Astrocyte of the spinal cord (primary cell): ENCODE measurements around the gene PLD4.

Experiments
- DNase-seq: peaks from one replicate; pipeline ENCODE4 v3.0.0; 2011; ENCODE audit warnings: low read depth, low spot score
- H3K4me3 ChIP-seq: 2 replicates; pipeline ENCODE4 v1.5.1; 2011; ENCODE audit warnings: low read depth, mild to moderate bottlenecking, low read length, moderate library complexity
- CTCF ChIP-seq: IDR thresholded peaks from 2 replicates; pipeline ENCODE4 v1.5.1; 2012; ENCODE audit warnings: low read depth, mild to moderate bottlenecking, low read length, inconsistent platforms
- in situ Hi-C: cut with HindIII; loops from 2 replicates; pipeline ENCODE4 v1.10.0; 2017; ENCODE audit warnings: low sequenced_read_pairs

Gene PLD4

GRCh38 chr14:104892531-104893434 is 31.9 kb upstream of the PLD4 start:
- in situ Hi-C loops = no loop called here
- H3K4me3 ChIP-seq = no peak overlapping the region
- DNase-seq = no peak
- no peak for TF ChIP-seq CTCF

GRCh38 chr14:104893435-104894207 is 31.1 kb upstream of the PLD4 start:
- no peak overlapping the region for H3K4me3 ChIP-seq
- in situ Hi-C loops = no loop called here
- TF ChIP-seq CTCF = no peak
- no peak for DNase-seq

- DNase-seq = no peak
- in situ Hi-C loops = no loop called here
- no peak for TF ChIP-seq CTCF
- H3K4me3 ChIP-seq = no peak overlapping the region
These were observed 30.1 kb upstream of the PLD4 start for GRCh38 chr14:104894331-104895206.

- TF ChIP-seq CTCF = no peak
- in situ Hi-C loops = no loop called here
- H3K4me3 ChIP-seq = no peak overlapping the region
- DNase-seq = no peak
These were observed 29.4 kb upstream of the PLD4 start for GRCh38 chr14:104895207-104895785.

GRCh38 chr14:104895786-104896661 is 28.7 kb upstream of the PLD4 start:
- DNase-seq = no peak
- no peak for TF ChIP-seq CTCF
- in situ Hi-C loops = no loop called here
- H3K4me3 ChIP-seq = no peak overlapping the region
